HCT116 (cell line): ENCODE results near the gene GPC5.
"Not testable (repeated sequence)": the region's sequence is repeated elsewhere in the genome, so short reads cannot be mapped to it uniquely, and the experiment has no call there.

ENCODE experiments used
- CEBPB ChIP-seq: IDR thresholded peaks from 2 replicates; pipeline ENCODE4 v1.6.1; 2012; ENCODE audit warnings: low read depth
- CTCF ChIP-seq, 3 experiments: fragments of 200-600 bp in 1 of 3; sonication (generic) in 1 of 3; IDR thresholded peaks in 2 of 3; conservative IDR thresholded peaks in 1 of 3; 2 replicates each; pipeline ENCODE4 v1.5.1; 2012 to 2017; ENCODE audit warnings: low read depth in 2 of 3, low read length in 2 of 3, antibody characterized with exemption in 1 of 3, borderline replicate concordance in 1 of 3, control low read depth in 1 of 3, mild to moderate bottlenecking in 1 of 3, mixed read lengths in 1 of 3, mixed run types in 1 of 3, moderate library complexity in 1 of 3; ENCODE audit not compliant: insufficient read depth in 1 of 3
- EGR1 ChIP-seq: IDR thresholded peaks from 2 replicates; pipeline ENCODE4 v1.6.1; 2012; ENCODE audit warnings: low read depth
- ELF1 ChIP-seq: IDR thresholded peaks from 2 replicates; pipeline ENCODE4 v1.6.1; 2012; ENCODE audit warnings: low read depth, borderline replicate concordance
- EZH2 ChIP-seq: fragments of 200-600 bp; sonication (generic); IDR thresholded peaks from 2 replicates; pipeline ENCODE4 v1.6.1; 2017; ENCODE audit warnings: antibody characterized with exemption, mixed run types
- POLR2A ChIP-seq: IDR thresholded peaks from 2 replicates; pipeline ENCODE4 v1.7.0; 2011; ENCODE audit warnings: borderline replicate concordance; ENCODE audit not compliant: insufficient read depth, insufficient read length; ENCODE audit errors: extremely low read depth
- POLR2AphosphoS5 ChIP-seq: IDR thresholded peaks from 2 replicates; pipeline ENCODE4 v1.6.1; 2011; ENCODE audit warnings: mild to moderate bottlenecking, low read depth, low read length, moderate library complexity
- REST ChIP-seq: IDR thresholded peaks from 2 replicates; pipeline ENCODE4 v1.6.1; 2012; ENCODE audit warnings: low read depth
- SIN3A ChIP-seq: IDR thresholded peaks from 2 replicates; pipeline ENCODE4 v1.6.1; 2012; ENCODE audit warnings: low read depth
- TCF7L2 ChIP-seq: IDR thresholded peaks from 2 replicates; pipeline ENCODE4 v1.7.0; 2011; ENCODE audit warnings: borderline replicate concordance, inconsistent platforms; ENCODE audit not compliant: insufficient read depth, insufficient read length; ENCODE audit errors: extremely low read depth
- YY1 ChIP-seq: IDR thresholded peaks from 2 replicates; pipeline ENCODE4 v1.6.1; 2011; ENCODE audit warnings: low read length, low read depth, moderate library complexity, mild to moderate bottlenecking; ENCODE audit not compliant: insufficient replicate concordance; ENCODE audit errors: extremely low read depth
- ZBTB33 ChIP-seq: IDR thresholded peaks from 2 replicates; pipeline ENCODE4 v1.6.1; 2011; ENCODE audit warnings: mild to moderate bottlenecking, low read length, moderate library complexity; ENCODE audit not compliant: insufficient replicate concordance; ENCODE audit errors: extremely low read depth
- ZFX ChIP-seq: fragments of 450-650 bp; IDR thresholded peaks from 2 replicates; pipeline ENCODE4 v1.6.1; 2017
- ZNF274 ChIP-seq: fragments of 200-500 bp; sonication (Bioruptor generic); IDR thresholded peaks from 2 replicates; pipeline ENCODE4 v1.6.1; 2014; ENCODE audit warnings: mild to moderate bottlenecking, low read depth, low read length, inconsistent platforms

GRCh38 chr13:92294533-92294932 is 896.1 kb downstream of the GPC5 start:
- TF ChIP-seq REST; CEBPB; POLR2A; CTCF (IDR thresholded peaks at IDR 0.05 in 2 of 3, conservative IDR thresholded peaks at IDR 0.05 in 1 of 3; ENCODE audit: borderline replicate concordance in 1 of 3, insufficient read depth in 1 of 3, low read depth in 2 of 3, low read length in 2 of 3); TCF7L2; POLR2AphosphoS5; SIN3A; EZH2; EGR1; YY1; ZNF274; ELF1; ZFX; ZBTB33: not testable (repeated sequence)
